K562 (cell line): ENCODE results near the gene THBS2. TPM values are rescaled to one million over a fixed set of nuclear protein-coding genes. Genes with fewer than 3 reads are reported as not detected.

Experiments used
- ATAC-seq: fragments of 200-7000 bp; cut with Tn5 transposase; 3 replicates; pipeline ENCODE4 v1.9.1; 2020; ENCODE audit warnings: moderate library complexity
- BruUV-seq: library from RNA; stranded (reverse); fragments of 400-500 nt; replicated peaks from 2 replicates; lab custom pipeline; 2021; lab: Mats Ljungman, UMichigan
- CTCF ChIA-PET: fragments of 300-600 bp; formaldehyde crosslinking; extraction: SDS; loops from one replicate; lab custom pipeline; 2021; ENCODE audit warnings: low intra/inter-chr PET ratio; lab: Yijun Ruan, JAX
- POLR2A ChIA-PET: fragments of 300-600, 350-650 bp; sonication (Branson Sonifier 250); formaldehyde crosslinking; extraction: SDS; loops from one replicate; lab custom pipeline; 2021; ENCODE audit warnings: antibody characterized with exemption, inconsistent platforms; lab: Yijun Ruan, JAX
- DNase-seq, 4 experiments: peaks; one replicate each; pipeline versions ENCODE4 v3.0.0 to v3.0.0-alpha.2; 2011 to 2018; ENCODE audit warnings: low spot score in 3 of 4, mixed read lengths in 3 of 4; ENCODE audit errors: extremely low read depth in 1 of 4
- FAIRE-seq: peaks from 2 replicates; lab custom pipeline; 2011; peaks lifted over from hg19 to GRCh38; lab: Jason Lieb, UNC
- H2AFZ ChIP-seq: 2 replicates; pipeline ENCODE4 v1.6.0; 2011; ENCODE audit warnings: low read depth, low read length, control low read depth, inconsistent platforms
- H3K27ac ChIP-seq: fragments of 200-600 bp; 3 replicates; pipeline ENCODE4 v1.8.0; 2011; ENCODE audit warnings: low read depth, mild to moderate bottlenecking, control low read depth, inconsistent platforms, low read length, moderate library complexity, mixed read lengths; ENCODE audit errors: extremely low read depth
- H3K27me3 ChIP-seq, 2 experiments: fragments of 300-600 bp in 1 of 2; 2 replicates in 1 of 2; 3 replicates in 1 of 2; pipeline versions ENCODE4 v1.6.0 to v1.8.0; 2011; ENCODE audit warnings: inconsistent platforms in 2 of 2, low read length in 2 of 2, mild to moderate bottlenecking in 1 of 2, mixed read lengths in 1 of 2, moderate library complexity in 1 of 2; ENCODE audit not compliant: control insufficient read depth in 2 of 2, insufficient read depth in 2 of 2
- H3K36me3 ChIP-seq: fragments of 300-600 bp; 3 replicates; pipeline ENCODE4 v1.8.0; 2011; ENCODE audit warnings: mild to moderate bottlenecking, low read length, inconsistent platforms; ENCODE audit not compliant: control insufficient read depth, insufficient read depth
- H3K4me1 ChIP-seq, 2 experiments: fragments of 200-600 bp in 1 of 2; replicated peaks in 1 of 2; 2 replicates in 1 of 2; 3 replicates in 1 of 2; pipeline versions ENCODE4 v1.5.1 to v1.8.0; 2011; ENCODE audit warnings: inconsistent platforms in 2 of 2, low read length in 2 of 2, mild to moderate bottlenecking in 1 of 2, mixed read lengths in 1 of 2, moderate library complexity in 1 of 2; ENCODE audit not compliant: control insufficient read depth in 2 of 2, insufficient read depth in 2 of 2
- H3K4me2 ChIP-seq: 2 replicates; pipeline ENCODE4 v1.6.1; 2011; ENCODE audit warnings: low read length, control low read depth, inconsistent platforms, mixed read lengths; ENCODE audit not compliant: insufficient read depth
- H3K4me3 ChIP-seq: fragments of 200-600 bp; sonication (generic), shearing (Covaris generic); 2 replicates; pipeline ENCODE4 v1.5.1; 2016; ENCODE audit warnings: control low read depth, inconsistent platforms
- H3K79me2 ChIP-seq: fragments of 200-600 bp; 3 replicates; pipeline ENCODE4 v1.8.0; 2011; ENCODE audit warnings: low read length, inconsistent platforms; ENCODE audit not compliant: control insufficient read depth, insufficient read depth
- H3K9ac ChIP-seq, 2 experiments: 2 replicates each; pipeline versions ENCODE4 v1.6.0 to v1.6.1; 2011; ENCODE audit warnings: low read depth in 2 of 2, low read length in 2 of 2, control low read depth in 1 of 2, inconsistent platforms in 1 of 2, mild to moderate bottlenecking in 1 of 2, mixed read lengths in 1 of 2; ENCODE audit not compliant: insufficient read depth in 1 of 2
- H3K9me1 ChIP-seq: one replicate; pipeline ENCODE4 v1.6.0; 2011; ENCODE audit warnings: inconsistent platforms, mild to moderate bottlenecking, low read length, moderate library complexity; ENCODE audit not compliant: control insufficient read depth, insufficient read depth
- H3K9me3 ChIP-seq: replicated peaks from 2 replicates; pipeline ENCODE4 v1.5.1; 2011; ENCODE audit warnings: low read depth, low read length, inconsistent platforms; ENCODE audit not compliant: control insufficient read depth, insufficient read depth
- H4K20me1 ChIP-seq: replicated peaks from 2 replicates; pipeline ENCODE4 v1.6.1; 2011; ENCODE audit warnings: low read length, inconsistent platforms, mixed read lengths; ENCODE audit not compliant: control insufficient read depth, insufficient read depth
- CBFA2T2 ChIP-seq: fragments of 450-650 bp; conservative IDR thresholded peaks from 2 replicates; pipeline ENCODE4 v1.6.1; 2017; ENCODE audit warnings: mild to moderate bottlenecking
- CEBPZ ChIP-seq: fragments of 150-350 bp; IDR thresholded peaks from 2 replicates; pipeline ENCODE4 v1.6.1; 2014; ENCODE audit warnings: low read depth, mild to moderate bottlenecking, low read length, borderline replicate concordance
- JUND ChIP-seq, 2 experiments: IDR thresholded peaks; 2 replicates in 1 of 2; 3 replicates in 1 of 2; pipeline ENCODE4 v1.6.1; 2011; ENCODE audit warnings: borderline replicate concordance in 2 of 2, low read depth in 2 of 2, low read length in 2 of 2, improper control_type of control experiment in 1 of 2, missing biosample characterization in 1 of 2, missing genetic modification characterization in 1 of 2, missing genetic modification reagents in 1 of 2
- KDM5B ChIP-seq: fragments of 200-600 bp; sonication (generic); IDR thresholded peaks from 2 replicates; pipeline ENCODE4 v1.6.1; 2012; ENCODE audit warnings: low read depth, mild to moderate bottlenecking, moderate library complexity, low read length, control low read depth, inconsistent platforms; ENCODE audit not compliant: insufficient replicate concordance
- KLF6 ChIP-seq: fragments of 250-450 bp; sonication (Bioruptor Pico); IDR thresholded peaks from 2 replicates; pipeline ENCODE4 v1.4.0; 2020; ENCODE audit warnings: mild to moderate bottlenecking, moderate library complexity, borderline replicate concordance
- MCM7 ChIP-seq, 2 experiments: fragments of 450-650 bp; IDR thresholded peaks; 2 replicates each; pipeline ENCODE4 v1.6.1; 2016 to 2018
- MYC ChIP-seq, 2 experiments: fragments of 250-450 bp in 1 of 2; sonication (Bioruptor Pico) in 1 of 2; IDR thresholded peaks; 2 replicates each; pipeline versions ENCODE4 v1.5.1 to v1.6.1; 2012 to 2021; ENCODE audit warnings: low read depth in 2 of 2, borderline replicate concordance in 1 of 2, improper control_type of control experiment in 1 of 2, low read length in 1 of 2, mild to moderate bottlenecking in 1 of 2, moderate library complexity in 1 of 2
- ZNF143 ChIP-seq: sonication (generic); formaldehyde crosslinking; IDR thresholded peaks from 2 replicates; pipeline ENCODE4 v1.9.0; 2022; ENCODE audit warnings: mild to moderate bottlenecking, missing genetic modification reagents
- ZNF24 ChIP-seq: fragments of 450-650 bp; IDR thresholded peaks from 2 replicates; pipeline ENCODE4 v1.6.1; 2016
- ZNF253 ChIP-seq: fragments of 250-450 bp; sonication (Bioruptor Pico); conservative IDR thresholded peaks from 2 replicates; pipeline ENCODE4 v1.6.1; 2021; ENCODE audit warnings: mild to moderate bottlenecking
- ZNF444 ChIP-seq: fragments of 250-450 bp; sonication (Bioruptor Pico); IDR thresholded peaks from 2 replicates; pipeline ENCODE4 v1.4.0; 2020; ENCODE audit warnings: mild to moderate bottlenecking, moderate library complexity
- ZNF445 ChIP-seq: fragments of 250-450 bp; sonication (Bioruptor Pico); IDR thresholded peaks from 2 replicates; pipeline ENCODE4 v1.4.0; 2020; ENCODE audit warnings: low read depth, mild to moderate bottlenecking, moderate library complexity
- ZNF592 ChIP-seq: fragments of 450-650 bp; IDR thresholded peaks from 2 replicates; pipeline ENCODE4 v1.6.1; 2017; ENCODE audit warnings: antibody characterized with exemption, mild to moderate bottlenecking
- WGBS: fragments of 100-300 bp; shearing (Covaris generic); methylation state at CpG from one replicate; pipeline ENCODE4 v1.1.6; 2016; ENCODE audit warnings: low coverage, mixed read lengths; ENCODE audit not compliant: insufficient coverage; ENCODE audit errors: missing lambda C conversion rate; 5-methylcytosine and 5-hydroxymethylcytosine counted together
- in situ Hi-C: fragments of 300-500 bp; cut with MboI; formaldehyde crosslinking; loops from 4 replicates; pipeline ENCODE4 v1.15.0; 2018; ENCODE audit warnings: inconsistent platforms, mixed read lengths
- intact Hi-C: fragments of 100-400 bp; cut with micrococcal nuclease; formaldehyde crosslinking; loops from 2 replicates; pipeline ENCODE4 v1.14.2; 2022
- polyA plus RNA-seq, 8 experiments: library from polyadenylated mRNA; depleted of rRNA in 4 of 8; stranded (reverse) in 5 of 8; unstranded in 3 of 8; fragments of >200 nt; fragmentation: Nextera tagmentation in 2 of 8; fragmentation: Illumina TruSeq in 1 of 8; extraction: Ambion mirVana in 2 of 8; extraction: Trizol in 1 of 8; gene quantifications; 2 replicates each; pipeline versions ENCODE4 v1.2.1 to v1.2.3, GENCODE V29; 2011 to 2014; ENCODE audit warnings: inconsistent platforms in 1 of 8, missing spikeins in 1 of 8
- total RNA-seq, 7 experiments: library from RNA; depleted of rRNA in 6 of 7; stranded (reverse); fragments of >200 nt in 6 of 7; fragmentation: Illumina TruSeq in 2 of 7; extraction: Trizol in 2 of 7; gene quantifications; 2 replicates each; pipeline versions ENCODE4 v1.2.1 to v1.2.3, GENCODE V29; 2011 to 2021; ENCODE audit warnings: low replicate concordance in 1 of 7

Gene THBS2
- total and polyA plus RNA-seq, 9 of the 15 experiments (the other 6 are each of a cell fraction or from before 2014, with no cell fraction given): 0.03 to 0.11 (median 0.03) TPM; not detected in 6

GRCh38 chr6:169247419-169247818, 6.2 kb downstream of the THBS2 start:
- H3K9me3 ChIP-seq: no peaks in the 10 kb centered on the region
- in situ Hi-C loops: no loop called here
- CTCF ChIA-PET: no interaction called here
- H3K9ac ChIP-seq: no peak overlapping the region
- H2AFZ ChIP-seq: no peak overlapping the region
- no peak for ATAC-seq
- H3K4me1 ChIP-seq: peaks cover 0 to 4% of the 10 kb centered on the region in 2 experiments; a peak in 1 of 5 replicates
- H3K4me2 ChIP-seq: no peak overlapping the region
- 4% methylated on average over 4 of the region's 4 CpGs for WGBS
- H4K20me1 ChIP-seq: no peaks in the 10 kb centered on the region
- H3K36me3 ChIP-seq: no peaks in the 10 kb centered on the region
- no peak for DNase-seq
- peaks cover 19 to 53% of the 10 kb centered on the region in 2 experiments for H3K27me3 ChIP-seq
- intact Hi-C loops: no loop called here
- no peaks in the 10 kb centered on the region for H3K9me1 ChIP-seq
- H3K4me3 ChIP-seq: no peak overlapping the region
- no peak for FAIRE-seq
- H3K79me2 ChIP-seq: no peaks in the 10 kb centered on the region
- POLR2A ChIA-PET: no interaction called here
- H3K27ac ChIP-seq: no peak overlapping the region
- BruUV-seq: no TSS peak
- TF ChIP-seq ZNF143 (CRISPR knock-in tag) (no peak), MCM7 (IDR thresholded peaks at IDR 0.05) (no peak), KDM5B (no peak), ZNF444 (no peak), JUND (IDR thresholded peaks at IDR 0.05; ENCODE audit: borderline replicate concordance, low read depth, low read length) (no peak), JUND (tag; IDR thresholded peaks at IDR 0.05; ENCODE audit: borderline replicate concordance, low read depth, low read length) (no peak), CEBPZ (no peak), ZNF445 (CRISPR knock-in tag) (no peak), KLF6 (CRISPR knock-in tag) (no peak), ZNF592 (no peak), ZNF253 (CRISPR knock-in tag) (no peak), MYC (IDR thresholded peaks at IDR 0.05; ENCODE audit: low read depth, low read length) (no peak), MYC (CRISPR knock-in tag; IDR thresholded peaks at IDR 0.05; ENCODE audit: borderline replicate concordance, low read depth) (no peak), ZNF24 (no peak), CBFA2T2 (no peak)
